Astrocyte (in vitro differentiated cells and primary cell): ENCODE data around the gene FSD1L. TPM values are rescaled to one million over a fixed set of nuclear protein-coding genes. Genes with fewer than 3 reads are reported as not detected.

Source experiments
- DNase-seq: peaks from one replicate; pipeline ENCODE4 v3.0.0-alpha.2; 2010; ENCODE audit warnings: low read depth
- FAIRE-seq: peaks from 2 replicates; lab custom pipeline; 2011; peaks lifted over from hg19 to GRCh38; lab: Jason Lieb, UNC
- H2AFZ ChIP-seq: 2 replicates; pipeline ENCODE4 v1.6.0; 2012; ENCODE audit warnings: low read depth, low read length, inconsistent platforms
- H3K27ac ChIP-seq: 2 replicates; pipeline ENCODE4 v1.5.1; 2011; ENCODE audit warnings: low read depth, low read length, inconsistent platforms
- H3K27me3 ChIP-seq: 2 replicates; pipeline ENCODE4 v1.6.0; 2011; ENCODE audit warnings: low read length, inconsistent platforms; ENCODE audit not compliant: insufficient read depth
- H3K36me3 ChIP-seq: 2 replicates; pipeline ENCODE4 v1.5.1; 2011; ENCODE audit warnings: low read length, inconsistent platforms; ENCODE audit not compliant: insufficient read depth
- H3K4me1 ChIP-seq: 2 replicates; pipeline ENCODE4 v1.5.1; 2011; ENCODE audit warnings: low read length, inconsistent platforms; ENCODE audit not compliant: insufficient read depth
- H3K4me2 ChIP-seq: 2 replicates; pipeline ENCODE4 v1.6.0; 2012; ENCODE audit warnings: low read length, inconsistent platforms
- H3K4me3 ChIP-seq: 2 replicates; pipeline ENCODE4 v1.5.1; 2011; ENCODE audit warnings: low read depth, mild to moderate bottlenecking, low read length, inconsistent platforms; ENCODE audit not compliant: insufficient read depth
- H3K79me2 ChIP-seq: 2 replicates; pipeline ENCODE4 v1.6.0; 2012; ENCODE audit warnings: mild to moderate bottlenecking, low read length, inconsistent platforms; ENCODE audit not compliant: insufficient read depth
- H3K9ac ChIP-seq: 2 replicates; pipeline ENCODE4 v1.6.0; 2012; ENCODE audit warnings: mild to moderate bottlenecking, low read length, inconsistent platforms
- H3K9me3 ChIP-seq: 2 replicates; pipeline ENCODE4 v1.5.1; 2012; ENCODE audit warnings: low read depth, mild to moderate bottlenecking, low read length, inconsistent platforms; ENCODE audit not compliant: insufficient read depth
- H4K20me1 ChIP-seq: 2 replicates; pipeline ENCODE4 v1.6.0; 2012; ENCODE audit warnings: low read length, inconsistent platforms; ENCODE audit not compliant: insufficient read depth
- H3K27ac Mint-ChIP-seq: one replicate; pipeline ENCODE4 v1.8.0; 2021; ENCODE audit warnings: mild to moderate bottlenecking, mixed read lengths; ENCODE audit not compliant: unreplicated experiment
- H3K27me3 Mint-ChIP-seq: one replicate; pipeline ENCODE4 v1.8.0; 2021; ENCODE audit warnings: low read depth, mixed read lengths; ENCODE audit not compliant: unreplicated experiment
- H3K36me3 Mint-ChIP-seq: one replicate; pipeline ENCODE4 v1.8.0; 2021; ENCODE audit warnings: low read depth, mixed read lengths; ENCODE audit not compliant: unreplicated experiment
- H3K4me1 Mint-ChIP-seq: one replicate; pipeline ENCODE4 v1.8.0; 2021; ENCODE audit warnings: low read depth, mixed read lengths; ENCODE audit not compliant: unreplicated experiment
- H3K4me3 Mint-ChIP-seq: one replicate; pipeline ENCODE4 v1.8.0; 2021; ENCODE audit warnings: mild to moderate bottlenecking, moderate library complexity, mixed read lengths; ENCODE audit not compliant: unreplicated experiment
- H3K9me3 Mint-ChIP-seq: one replicate; pipeline ENCODE4 v1.8.0; 2021; ENCODE audit warnings: mild to moderate bottlenecking, mixed read lengths; ENCODE audit not compliant: unreplicated experiment
- CTCF ChIP-seq: IDR thresholded peaks from 2 replicates; pipeline ENCODE4 v1.5.1; 2011; ENCODE audit warnings: low read depth, mild to moderate bottlenecking, inconsistent platforms, low read length, moderate library complexity; ENCODE audit not compliant: insufficient read depth
- EZH2 ChIP-seq: IDR thresholded peaks from 2 replicates; pipeline ENCODE4 v1.6.1; 2012; ENCODE audit warnings: mild to moderate bottlenecking, low read length, inconsistent platforms; ENCODE audit not compliant: insufficient read depth
- total RNA-seq: library from RNA; stranded (reverse); gene quantifications from 2 replicates; pipeline ENCODE4 v1.2.1, GENCODE V29; 2021

The FSD1L gene
- total RNA-seq, 1 donor from 2014 or later = 7.0 TPM

- Histone ChIP-seq H4K20me1 (no peaks in the 10 kb centered on the region), H3K4me3 (no peak overlapping the region), H3K27me3 (no peaks in the 10 kb centered on the region), H3K9ac (no peak overlapping the region), H3K4me2 (no peak overlapping the region), H3K79me2 (no peaks in the 10 kb centered on the region), H3K9me3 (no peaks in the 10 kb centered on the region), H3K27ac (no peak overlapping the region), H2AFZ (no peak overlapping the region), H3K4me1 (no peaks in the 10 kb centered on the region), H3K36me3 (peaks cover 3% of the 10 kb centered on the region)
- no peaks in the 10 kb centered on the region for H3K4me1 Mint-ChIP-seq
- no peak for DNase-seq
- TF ChIP-seq CTCF (no peak), EZH2 (no peak)
- H3K9me3 Mint-ChIP-seq = no peaks in the 10 kb centered on the region
- H3K36me3 Mint-ChIP-seq = peaks cover 3% of the 10 kb centered on the region
- no peak overlapping the region for H3K4me3 Mint-ChIP-seq
- no peaks in the 10 kb centered on the region for H3K27me3 Mint-ChIP-seq
- no peak for FAIRE-seq
- no peak overlapping the region for H3K27ac Mint-ChIP-seq
These were observed 91.6 kb downstream of the FSD1L start for GRCh38 chr9:105539452-105539851.

GRCh38 chr9:105541838-105542237, 94.0 kb downstream of the FSD1L start:
- Mint-ChIP-seq H3K27ac (no peak overlapping the region), H3K36me3 (no peaks in the 10 kb centered on the region), H3K9me3 (no peaks in the 10 kb centered on the region), H3K4me1 (no peaks in the 10 kb centered on the region), H3K4me3 (no peak overlapping the region), H3K27me3 (no peaks in the 10 kb centered on the region)
- TF ChIP-seq EZH2 (no peak), CTCF (no peak)
- Histone ChIP-seq H3K27me3 (no peaks in the 10 kb centered on the region), H3K4me2 (no peak overlapping the region), H3K9ac (no peak overlapping the region), H3K4me1 (no peaks in the 10 kb centered on the region), H3K79me2 (no peaks in the 10 kb centered on the region), H2AFZ (no peak overlapping the region), H3K36me3 (peaks cover 3% of the 10 kb centered on the region), H3K9me3 (no peaks in the 10 kb centered on the region), H4K20me1 (no peaks in the 10 kb centered on the region), H3K27ac (no peak overlapping the region), H3K4me3 (no peak overlapping the region)
- FAIRE-seq = no peak
- DNase-seq = no peak

GRCh38 chr9:105554042-105554441, 106.2 kb downstream of the FSD1L start:
- no peaks in the 10 kb centered on the region for H4K20me1 ChIP-seq
- H3K9ac ChIP-seq = no peak overlapping the region
- H2AFZ ChIP-seq = no peak overlapping the region
- H3K27me3 ChIP-seq = no peaks in the 10 kb centered on the region
- peaks cover 4% of the 10 kb centered on the region for H3K36me3 ChIP-seq
- DNase-seq = peak; percentile 12
- Mint-ChIP-seq H3K4me1 (peaks cover 5% of the 10 kb centered on the region), H3K36me3 (no peaks in the 10 kb centered on the region), H3K27me3 (no peaks in the 10 kb centered on the region), H3K9me3 (no peaks in the 10 kb centered on the region), H3K27ac (no peak overlapping the region), H3K4me3 (no peak overlapping the region)
- peaks cover 11% of the 10 kb centered on the region for H3K79me2 ChIP-seq
- peaks cover 6% of the 10 kb centered on the region for H3K4me1 ChIP-seq
- H3K27ac ChIP-seq = no peak overlapping the region
- no peak for FAIRE-seq
- no peak overlapping the region for H3K4me2 ChIP-seq
- no peak overlapping the region for H3K4me3 ChIP-seq
- no peaks in the 10 kb centered on the region for H3K9me3 ChIP-seq
- no peak for TF ChIP-seq EZH2
- TF ChIP-seq CTCF = no peak
